ENCODE results near the gene TMEM256.

DNA sequence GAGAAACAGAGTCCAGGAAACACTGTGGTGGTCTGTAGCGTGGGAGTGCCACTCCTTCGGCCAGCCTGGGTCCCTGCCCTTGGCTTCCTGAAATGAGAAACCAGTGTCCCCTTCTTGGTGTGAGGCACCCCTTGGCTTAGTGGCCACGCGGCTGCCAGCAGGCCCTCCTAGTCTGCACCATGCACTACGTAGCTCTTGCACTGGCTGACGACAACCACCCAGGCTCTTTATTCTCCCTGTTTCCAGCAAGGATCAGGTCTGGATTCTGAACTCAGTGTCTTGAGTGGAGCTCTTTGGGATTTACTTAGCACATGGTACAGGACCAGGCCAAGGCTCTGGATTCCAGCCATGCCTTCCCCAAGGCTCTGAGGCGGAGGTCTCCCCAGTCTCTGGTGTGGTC is 23.7 kb upstream of the TMEM256 start:
- TF ChIP-seq, protein P1, sequence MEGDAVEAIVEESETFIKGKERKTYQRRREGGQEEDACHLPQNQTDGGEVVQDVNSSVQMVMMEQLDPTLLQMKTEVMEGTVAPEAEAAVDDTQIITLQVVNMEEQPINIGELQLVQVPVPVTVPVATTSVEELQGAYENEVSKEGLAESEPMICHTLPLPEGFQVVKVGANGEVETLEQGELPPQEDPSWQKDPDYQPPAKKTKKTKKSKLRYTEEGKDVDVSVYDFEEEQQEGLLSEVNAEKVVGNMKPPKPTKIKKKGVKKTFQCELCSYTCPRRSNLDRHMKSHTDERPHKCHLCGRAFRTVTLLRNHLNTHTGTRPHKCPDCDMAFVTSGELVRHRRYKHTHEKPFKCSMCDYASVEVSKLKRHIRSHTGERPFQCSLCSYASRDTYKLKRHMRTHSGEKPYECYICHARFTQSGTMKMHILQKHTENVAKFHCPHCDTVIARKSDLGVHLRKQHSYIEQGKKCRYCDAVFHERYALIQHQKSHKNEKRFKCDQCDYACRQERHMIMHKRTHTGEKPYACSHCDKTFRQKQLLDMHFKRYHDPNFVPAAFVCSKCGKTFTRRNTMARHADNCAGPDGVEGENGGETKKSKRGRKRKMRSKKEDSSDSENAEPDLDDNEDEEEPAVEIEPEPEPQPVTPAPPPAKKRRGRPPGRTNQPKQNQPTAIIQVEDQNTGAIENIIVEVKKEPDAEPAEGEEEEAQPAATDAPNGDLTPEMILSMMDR (IDR thresholded peaks at IDR 0.05; ENCODE audit: insufficient read depth, low read length, poor library complexity, severe bottlenecking): no peak
- no peak for TF ChIP-seq EZH2phosphoT487 (conservative IDR thresholded peaks at IDR 0.05; ENCODE audit: low read length)

Data from SU-DHL-6 (cell line).